Small intestine (tissue), 7 donors: Measurements from ENCODE around the gene TRPV6. TPM values are rescaled to one million over a fixed set of nuclear protein-coding genes. Genes with fewer than 3 reads are reported as not detected.

Experiments used
- DNase-seq, 2 donors: peaks; one replicate each; pipeline versions ENCODE4 v3.0.0 to v3.0.0-alpha.2; 2013
- FAIRE-seq: peaks from 2 replicates; lab custom pipeline; 2012; peaks lifted over from hg19 to GRCh38; lab: Jason Lieb, UNC
- H3K27ac ChIP-seq, 3 donors: one replicate each; pipeline ENCODE4 v1.5.1; 2013; ENCODE audit warnings: low read length in 2 of 3, mild to moderate bottlenecking in 2 of 3, control low read depth in 1 of 3, inconsistent platforms in 1 of 3, low read depth in 1 of 3, moderate library complexity in 1 of 3
- H3K27me3 ChIP-seq, 3 donors: one replicate each; pipeline ENCODE4 v1.6.1; 2013; ENCODE audit warnings: low read length in 3 of 3, inconsistent platforms in 1 of 3; ENCODE audit not compliant: control insufficient read depth in 3 of 3, insufficient read depth in 3 of 3
- H3K36me3 ChIP-seq, 3 donors: one replicate each; pipeline ENCODE4 v1.6.1; 2013; ENCODE audit warnings: low read length in 3 of 3, inconsistent platforms in 1 of 3, low read depth in 1 of 3, mild to moderate bottlenecking in 1 of 3, moderate library complexity in 1 of 3; ENCODE audit not compliant: control insufficient read depth in 3 of 3, insufficient read depth in 2 of 3
- H3K4me1 ChIP-seq, 3 donors: one replicate each; pipeline ENCODE4 v1.6.1; 2013; ENCODE audit warnings: low read length in 2 of 3, inconsistent platforms in 1 of 3, low read depth in 1 of 3, mild to moderate bottlenecking in 1 of 3, moderate library complexity in 1 of 3; ENCODE audit not compliant: control insufficient read depth in 3 of 3, insufficient read depth in 2 of 3
- H3K4me3 ChIP-seq, 3 donors: one replicate each; pipeline ENCODE4 v1.5.1; 2013; ENCODE audit warnings: low read length in 3 of 3, control low read depth in 1 of 3, inconsistent platforms in 1 of 3, low read depth in 1 of 3, mild to moderate bottlenecking in 1 of 3, moderate library complexity in 1 of 3
- H3K9me3 ChIP-seq, 2 donors: one replicate each; pipeline ENCODE4 v1.6.1; 2013; ENCODE audit warnings: low read depth in 1 of 2, low read length in 1 of 2; ENCODE audit not compliant: control insufficient read depth in 2 of 2, insufficient read depth in 1 of 2
- WGBS, 3 donors: extraction: QIAGEN DNeasy Blood & Tissue Kit; methylation state at CpG; one replicate each; pipeline ENCODE4 v1.1.7; 2013; 5-methylcytosine and 5-hydroxymethylcytosine counted together
- polyA plus RNA-seq, 4 donors: library from polyadenylated mRNA; stranded (reverse) in 3 of 4; unstranded in 1 of 4; fragments of 200-250 nt in 3 of 4; fragments of 120-200 nt in 1 of 4; gene quantifications; one replicate each; pipeline versions ENCODE4 v1.2.1 to v1.2.3, GENCODE V29; 2013
- donor health status: healthy with polysubstance abuse.
- donor health status: control.
- donor health status: control.
- donor health status: Bipolar disorder and iron deficiency.
- donor health status: healthy.

The TRPV6 gene
- polyA plus RNA-seq, 4 donors: 0.22 to 27.3 (median 15.9) TPM

DNA sequence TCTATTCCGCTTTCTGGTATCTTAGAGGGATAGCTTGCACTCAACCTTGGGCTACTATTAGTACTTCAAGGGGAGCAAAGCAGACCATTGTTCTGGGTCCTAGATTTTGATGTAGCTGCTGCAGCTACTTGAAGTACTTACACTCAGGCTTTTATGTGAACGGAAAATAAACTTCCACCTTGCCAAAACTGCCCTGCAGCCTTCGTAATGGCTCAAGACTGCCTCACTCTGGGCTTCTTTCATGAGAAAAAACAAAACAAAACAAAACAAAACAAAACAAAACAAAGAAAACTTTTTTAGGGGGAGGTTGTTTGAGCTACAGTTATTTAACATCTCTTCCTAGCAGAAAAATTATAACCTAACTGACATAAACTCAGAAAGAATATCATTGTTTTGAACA is 50.1 kb downstream of the TRPV6 start:
- no peaks in the 10 kb centered on the region for H3K9me3 ChIP-seq
- H3K27me3 ChIP-seq: no peaks in the 10 kb centered on the region
- FAIRE-seq (no peak), DNase-seq (no peak)
- WGBS, 3 donors: 32 to 65% (median 47%) methylated on average over 3 of the region's 3 CpGs
- no peak overlapping the region for H3K27ac ChIP-seq
- H3K36me3 ChIP-seq: no peaks in the 10 kb centered on the region
- H3K4me3 ChIP-seq: no peak overlapping the region
- peaks cover 0 to 2% (median 0%) of the 10 kb centered on the region in 3 donors for H3K4me1 ChIP-seq

DNA sequence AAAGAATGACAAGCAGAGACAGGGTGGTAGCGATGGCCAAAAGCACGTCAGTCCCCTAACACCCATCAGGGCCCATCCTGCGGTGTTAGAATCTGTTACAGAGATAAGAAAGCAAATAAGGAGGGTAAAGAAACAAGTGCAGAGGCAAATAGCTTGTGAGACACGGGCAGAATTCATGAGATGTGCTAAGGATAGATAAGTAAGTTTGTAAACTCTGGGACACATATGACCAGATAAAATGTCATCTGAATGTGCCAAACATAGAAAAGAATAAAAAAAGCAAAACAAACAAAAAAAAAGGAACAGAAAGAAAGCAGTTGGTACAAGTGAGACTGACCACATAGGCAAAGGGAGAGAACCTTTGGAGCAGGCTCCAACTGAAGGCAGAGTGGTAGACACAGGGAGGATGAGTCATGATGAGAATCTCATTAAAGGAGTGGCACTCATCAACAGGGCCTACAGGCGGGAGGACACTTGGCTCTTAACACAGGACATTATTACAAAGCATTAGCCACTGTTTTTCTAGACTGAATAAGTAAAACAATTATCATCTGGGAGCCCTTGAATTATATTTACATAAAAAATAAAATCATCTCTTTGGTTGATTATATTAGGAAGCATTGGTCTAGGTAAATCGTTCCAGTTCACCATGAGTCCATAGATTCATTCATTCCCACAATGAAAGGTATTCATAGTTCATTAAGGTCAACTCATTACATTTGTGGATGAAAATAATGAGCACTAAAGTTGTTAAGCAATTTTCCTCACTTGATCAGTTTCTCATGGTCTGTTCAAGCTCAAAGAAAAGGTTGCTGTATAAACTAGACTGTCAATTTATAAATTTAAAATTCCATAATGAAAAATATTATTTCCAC is 52.1 kb downstream of the TRPV6 start:
- FAIRE-seq: no peak

DNA sequence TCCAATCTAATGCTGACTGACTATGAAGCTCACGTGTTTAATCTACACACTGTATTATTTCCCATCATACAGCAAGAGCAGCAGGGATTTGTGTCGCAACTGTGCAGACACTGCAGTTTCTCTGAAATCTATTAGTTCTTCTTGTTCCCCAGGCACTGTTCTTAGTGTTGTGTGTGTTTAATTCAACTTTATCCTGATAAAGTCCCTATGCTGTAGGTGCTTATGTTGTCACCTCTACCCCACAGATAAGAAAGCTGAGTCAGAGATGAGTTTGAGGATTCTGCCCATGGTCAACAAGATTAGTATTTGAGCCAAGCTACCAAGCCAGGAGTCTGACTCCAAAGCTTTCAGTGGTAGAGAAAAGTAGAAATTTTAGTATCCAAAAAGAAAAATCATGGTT is 53.1 kb downstream of the TRPV6 start:
- no peaks in the 10 kb centered on the region for H3K4me1 ChIP-seq
- DNase-seq (peak in 1 of 2 donors; percentile 44), FAIRE-seq (no peak)
- H3K27me3 ChIP-seq: no peaks in the 10 kb centered on the region
- peak overlapping the region in 1 of 3 donors; percentile 14 for H3K27ac ChIP-seq
- WGBS, 3 donors: 64 to 67% (median 66%) methylated on average over 2 of the region's 2 CpGs
- H3K36me3 ChIP-seq: no peaks in the 10 kb centered on the region
- H3K9me3 ChIP-seq: no peaks in the 10 kb centered on the region
- no peak overlapping the region for H3K4me3 ChIP-seq

More for the DNA sequence above, 52.1 kb downstream of the TRPV6 start:
- Histone ChIP-seq H3K4me3 (no peak overlapping the region), H3K27ac (no peak overlapping the region), H3K9me3 (no peaks in the 10 kb centered on the region), H3K4me1 (no peaks in the 10 kb centered on the region), H3K36me3 (no peaks in the 10 kb centered on the region), H3K27me3 (no peaks in the 10 kb centered on the region)
- 58 to 68% (median 59%) methylated on average over 6 of the region's 6 CpGs for WGBS, 3 donors
- peak in 1 of 2 donors; percentile 59 for DNase-seq

DNA sequence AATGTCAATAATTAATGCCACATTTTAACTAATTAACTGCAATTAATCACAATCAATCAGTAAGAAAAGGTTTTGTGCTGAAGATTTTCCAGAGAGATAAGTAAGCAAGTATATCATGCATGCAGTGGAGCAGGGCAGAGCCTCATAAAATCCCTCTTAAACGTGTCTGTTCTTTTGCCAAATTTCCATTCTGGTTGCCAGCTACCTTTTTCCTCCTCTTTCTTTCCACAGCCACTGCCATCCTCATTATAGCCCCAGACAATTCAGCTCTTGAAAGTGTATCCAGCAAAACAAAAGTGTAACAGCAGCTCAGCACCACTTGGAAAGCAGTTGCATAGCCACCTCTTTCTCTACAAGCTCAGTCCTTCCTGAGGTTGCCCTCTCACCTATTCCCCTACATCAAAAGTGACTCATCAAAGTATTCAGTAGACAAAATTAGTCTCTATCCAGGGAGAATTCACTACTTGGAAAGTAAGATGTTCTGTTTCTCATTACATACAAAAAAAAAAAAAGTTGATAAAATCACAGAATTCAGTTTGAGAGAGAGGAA is 57.5 kb downstream of the TRPV6 start:
- WGBS, 3 donors: 21 to 36% (median 28%) methylated on average over 1 of the region's 1 CpG
- FAIRE-seq (no peak), DNase-seq (no peak)
- Histone ChIP-seq H3K27ac (no peak overlapping the region), H3K9me3 (no peaks in the 10 kb centered on the region), H3K4me3 (no peak overlapping the region), H3K27me3 (peaks cover 0 to 2% (median 0%) of the 10 kb centered on the region in 3 donors), H3K36me3 (no peaks in the 10 kb centered on the region), H3K4me1 (no peaks in the 10 kb centered on the region)

GRCh38 chr7:142822714-142823113 is 62.8 kb downstream of the TRPV6 start:
- H3K36me3 ChIP-seq: no peaks in the 10 kb centered on the region
- no peak overlapping the region for H3K27ac ChIP-seq
- 0 to 43% (median 13%) methylated on average over 1 of the region's 1 CpG for WGBS, 3 donors
- H3K4me1 ChIP-seq: no peaks in the 10 kb centered on the region
- no peak for FAIRE-seq
- H3K4me3 ChIP-seq: no peak overlapping the region
- H3K9me3 ChIP-seq: no peaks in the 10 kb centered on the region
- H3K27me3 ChIP-seq: peaks cover 0 to 5% (median 2%) of the 10 kb centered on the region in 3 donors
- no peak for DNase-seq

Other genes starting within 250 kb of the TRPV6 start
- gene PRSS1, start 136.3 kb downstream of the TRPV6 start, polyA plus RNA-seq: 10 to 100 TPM in 3 of 4 donors, under 1 TPM in 1; 0.06 to 28.2 (median 15.0) TPM
- 100 to 1,000 TPM in 2 of 4 donors, 10 to 100 TPM in 1, under 1 TPM in 1; 0.80 to 814 (median 123) TPM for gene PRSS2, start 114.8 kb downstream of the TRPV6 start, polyA plus RNA-seq
- 10 to 100 TPM in 2 of 4 donors, 1 to 10 TPM in 2; 1.7 to 26.2 (median 11.8) TPM for gene EPHB6, start 30.7 kb downstream of the TRPV6 start, polyA plus RNA-seq
- under 1 TPM in 2 of 4 donors, not detected in 2; 0.01 to 0.03 TPM for gene TRPV5, start 48.0 kb upstream of the TRPV6 start, polyA plus RNA-seq
- under 1 TPM in 1 of 4 donors, not detected in 3; 0.19 TPM for gene LLCFC1, start 53.7 kb upstream of the TRPV6 start, polyA plus RNA-seq
- gene KEL, start 76.6 kb upstream of the TRPV6 start, polyA plus RNA-seq: 1 to 10 TPM in 1 of 4 donors, under 1 TPM in 1, not detected in 2; 0.13 to 6.6 TPM
- not detected for gene OR9A2, start 141.4 kb upstream of the TRPV6 start, polyA plus RNA-seq
- not detected for gene OR6V1, start 166.6 kb upstream of the TRPV6 start, polyA plus RNA-seq
- gene PIP, start 246.3 kb upstream of the TRPV6 start, polyA plus RNA-seq: not detected